Tibial nerve (tissue), 4 donors: ENCODE measurements around the gene SFMBT2. TPM values are rescaled to one million over a fixed set of nuclear protein-coding genes. Genes with fewer than 3 reads are reported as not detected.

Experiments used
- DNase-seq, 2 donors: peaks; one replicate each; pipeline ENCODE4 v3.0.0-alpha.2; 2019; ENCODE audit warnings: low spot score in 2 of 2
- H3K27ac ChIP-seq, 4 donors: fragments of 200-600 bp; sonication (generic) in 3 of 4; one replicate each; pipeline ENCODE4 v1.5.1; 2017 to 2019; ENCODE audit warnings: mild to moderate bottlenecking in 1 of 4
- H3K27me3 ChIP-seq, 2 donors: fragments of 200-600 bp; sonication (generic) in 1 of 2; one replicate each; pipeline versions ENCODE4 v1.5.1 to v1.6.0; 2017 to 2019
- H3K36me3 ChIP-seq, 3 donors: fragments of 200-600 bp; sonication (generic); one replicate each; pipeline ENCODE4 v1.5.1; 2018 to 2019
- H3K4me1 ChIP-seq, 4 donors: fragments of 200-600 bp; sonication (generic) in 3 of 4; one replicate each; pipeline ENCODE4 v1.5.1; 2017 to 2019
- H3K4me3 ChIP-seq, 4 donors: fragments of 200-600 bp; sonication (generic) in 3 of 4; one replicate each; pipeline ENCODE4 v1.5.1; 2017 to 2019; ENCODE audit warnings: mild to moderate bottlenecking in 1 of 4, moderate library complexity in 1 of 4
- H3K9me3 ChIP-seq, 4 donors: fragments of 200-600 bp; sonication (generic) in 3 of 4; one replicate each; pipeline ENCODE4 v1.5.1; 2017 to 2019
- EP300 ChIP-seq, 2 donors: sonication (generic); formaldehyde crosslinking; IDR thresholded peaks; one replicate each; pipeline ENCODE4 v1.6.1; 2017; ENCODE audit warnings: antibody characterized with exemption in 2 of 2, mild to moderate bottlenecking in 1 of 2
- POLR2A ChIP-seq, 2 donors: fragments of 450-650 bp; IDR thresholded peaks; one replicate each; pipeline ENCODE4 v1.6.1; 2017; ENCODE audit warnings: antibody characterized with exemption in 2 of 2, mild to moderate bottlenecking in 2 of 2, moderate library complexity in 2 of 2
- WGBS, 2 donors: methylation state at CpG; one replicate each; pipeline ENCODE4 v1.1.5; 2018; 5-methylcytosine and 5-hydroxymethylcytosine counted together
- total RNA-seq, 4 donors: library from RNA; depleted of rRNA; stranded (reverse); fragments of >200 nt; gene quantifications; one replicate each; pipeline ENCODE4 v1.1.0, GENCODE V29; 2016
- TF ChIP-seq, protein P1 (sequence below), 5 experiments: fragments of 200-600 bp in 3 of 5; fragments of 450-650 bp in 2 of 5; sonication (generic) in 3 of 5; IDR thresholded peaks; one replicate each; pipeline ENCODE4 v1.5.1; 2016 to 2019; ENCODE audit warnings: antibody characterized with exemption in 5 of 5, mild to moderate bottlenecking in 3 of 5, moderate library complexity in 2 of 5

Gene SFMBT2
- total RNA-seq, 4 donors from 2014 or later, result 10.2 to 24.0 (median 15.4) TPM

GRCh38 chr10:7168414-7168813 is 242.4 kb downstream of the SFMBT2 start:
- no peaks in the 10 kb centered on the region for H3K9me3 ChIP-seq
- H3K4me1 ChIP-seq, result no peaks in the 10 kb centered on the region
- TF ChIP-seq EP300 (IDR thresholded peaks at IDR 0.05), result no peak
- TF ChIP-seq, protein P1, sequence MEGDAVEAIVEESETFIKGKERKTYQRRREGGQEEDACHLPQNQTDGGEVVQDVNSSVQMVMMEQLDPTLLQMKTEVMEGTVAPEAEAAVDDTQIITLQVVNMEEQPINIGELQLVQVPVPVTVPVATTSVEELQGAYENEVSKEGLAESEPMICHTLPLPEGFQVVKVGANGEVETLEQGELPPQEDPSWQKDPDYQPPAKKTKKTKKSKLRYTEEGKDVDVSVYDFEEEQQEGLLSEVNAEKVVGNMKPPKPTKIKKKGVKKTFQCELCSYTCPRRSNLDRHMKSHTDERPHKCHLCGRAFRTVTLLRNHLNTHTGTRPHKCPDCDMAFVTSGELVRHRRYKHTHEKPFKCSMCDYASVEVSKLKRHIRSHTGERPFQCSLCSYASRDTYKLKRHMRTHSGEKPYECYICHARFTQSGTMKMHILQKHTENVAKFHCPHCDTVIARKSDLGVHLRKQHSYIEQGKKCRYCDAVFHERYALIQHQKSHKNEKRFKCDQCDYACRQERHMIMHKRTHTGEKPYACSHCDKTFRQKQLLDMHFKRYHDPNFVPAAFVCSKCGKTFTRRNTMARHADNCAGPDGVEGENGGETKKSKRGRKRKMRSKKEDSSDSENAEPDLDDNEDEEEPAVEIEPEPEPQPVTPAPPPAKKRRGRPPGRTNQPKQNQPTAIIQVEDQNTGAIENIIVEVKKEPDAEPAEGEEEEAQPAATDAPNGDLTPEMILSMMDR (IDR thresholded peaks at IDR 0.05), result no peak
- no peak for TF ChIP-seq POLR2A (IDR thresholded peaks at IDR 0.05)
- peaks cover 0 to 84% (median 12%) of the 10 kb centered on the region in 3 donors for H3K36me3 ChIP-seq
- no peaks in the 10 kb centered on the region for H3K27me3 ChIP-seq
- DNase-seq, result no peak
- no peak overlapping the region for H3K27ac ChIP-seq
- H3K4me3 ChIP-seq, result no peak overlapping the region
- WGBS, 2 donors, result 95 to 96% methylated on average over 13 of the region's 13 CpGs

DNA sequence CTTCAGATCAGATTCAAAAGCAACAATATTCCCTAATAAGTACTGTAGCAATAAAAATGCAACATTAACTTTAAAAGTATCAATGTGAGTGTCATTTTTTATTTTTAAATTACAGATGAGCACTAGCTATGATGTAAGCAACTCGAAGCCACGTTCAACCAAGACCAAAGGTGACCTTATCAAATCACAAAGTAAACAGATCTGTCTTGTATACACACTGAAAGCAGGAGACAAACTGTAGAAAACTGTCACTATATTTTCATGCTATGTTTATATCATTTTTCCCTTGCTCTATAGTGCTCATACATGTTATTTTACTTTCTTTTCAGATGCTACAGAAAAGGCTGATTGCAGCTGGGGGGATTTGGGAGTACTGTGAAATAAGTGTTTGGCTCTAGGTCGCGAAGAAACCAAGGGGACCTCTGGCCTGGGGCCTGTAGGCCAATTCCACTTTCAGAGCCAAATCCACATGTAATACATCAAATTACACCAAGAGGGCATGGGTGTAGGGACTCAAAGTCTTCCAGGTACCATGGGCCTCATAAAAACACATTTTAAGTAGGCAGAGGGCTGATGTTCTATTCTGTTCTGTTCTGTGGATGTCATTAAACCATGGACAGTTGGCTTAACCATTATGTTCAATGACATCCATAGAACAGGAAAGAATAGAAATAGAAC is 245.2 kb downstream of the SFMBT2 start:
- no peak for DNase-seq
- 78 to 79% methylated on average over 4 of the region's 4 CpGs for WGBS, 2 donors
- H3K27ac ChIP-seq, result no peak overlapping the region
- no peaks in the 10 kb centered on the region for H3K27me3 ChIP-seq
- H3K36me3 ChIP-seq, result peaks cover 0 to 84% (median 5%) of the 10 kb centered on the region in 3 donors
- H3K4me3 ChIP-seq, result no peak overlapping the region
- no peaks in the 10 kb centered on the region for H3K9me3 ChIP-seq
- TF ChIP-seq EP300 (IDR thresholded peaks at IDR 0.05) (no peak), POLR2A (IDR thresholded peaks at IDR 0.05) (no peak)
- TF ChIP-seq, protein P1 (IDR thresholded peaks at IDR 0.05), result no peak
- H3K4me1 ChIP-seq, result no peaks in the 10 kb centered on the region

GRCh38 chr10:7164955-7165354 is 245.9 kb downstream of the SFMBT2 start:
- H3K4me1 ChIP-seq, result no peaks in the 10 kb centered on the region
- TF ChIP-seq, protein P1 (IDR thresholded peaks at IDR 0.05), result no peak
- TF ChIP-seq POLR2A (IDR thresholded peaks at IDR 0.05), result no peak
- no peak for TF ChIP-seq EP300 (IDR thresholded peaks at IDR 0.05)
- H3K27ac ChIP-seq, result no peak overlapping the region
- 88 to 93% methylated on average over 8 of the region's 8 CpGs for WGBS, 2 donors
- peaks cover 0 to 84% (median 5%) of the 10 kb centered on the region in 3 donors for H3K36me3 ChIP-seq
- H3K9me3 ChIP-seq, result no peaks in the 10 kb centered on the region
- no peak for DNase-seq
- no peak overlapping the region for H3K4me3 ChIP-seq
- no peaks in the 10 kb centered on the region for H3K27me3 ChIP-seq

GRCh38 chr10:7162331-7162730 is 248.5 kb downstream of the SFMBT2 start:
- Histone ChIP-seq H3K27ac (no peak overlapping the region), H3K27me3 (no peaks in the 10 kb centered on the region)

More at GRCh38 chr10:7162331-7162730, 248.5 kb downstream of the SFMBT2 start:
- TF ChIP-seq EP300 (IDR thresholded peaks at IDR 0.05) (no peak), POLR2A (IDR thresholded peaks at IDR 0.05) (no peak)
- TF ChIP-seq, protein P1 (IDR thresholded peaks at IDR 0.05), result no peak
- 92 to 96% methylated on average over 8 of the region's 8 CpGs for WGBS, 2 donors
- DNase-seq, result no peak
- peaks cover 0 to 65% (median 5%) of the 10 kb centered on the region in 3 donors for H3K36me3 ChIP-seq
- H3K9me3 ChIP-seq, result no peaks in the 10 kb centered on the region
- no peak overlapping the region for H3K4me3 ChIP-seq
- no peaks in the 10 kb centered on the region for H3K4me1 ChIP-seq
